H1 (cell line): ENCODE results near the gene LSM3.

ENCODE experiments used
- BRCA1 ChIP-seq: IDR thresholded peaks from 2 replicates; pipeline ENCODE4 v1.6.1; 2012; ENCODE audit warnings: low read depth, low read length, improper control_type of control experiment
- EZH2 ChIP-seq: fragments of 200-600 bp; sonication (generic); IDR thresholded peaks from 2 replicates; pipeline ENCODE4 v1.7.1; 2012; ENCODE audit warnings: low read depth, mild to moderate bottlenecking, moderate library complexity, low read length, inconsistent platforms; ENCODE audit not compliant: severe bottlenecking
- GABPA ChIP-seq: IDR thresholded peaks from 2 replicates; pipeline ENCODE4 v1.6.1; 2011; ENCODE audit warnings: mild to moderate bottlenecking, low read length, moderate library complexity, borderline replicate concordance; ENCODE audit not compliant: insufficient read depth
- HDAC2 ChIP-seq, 2 experiments: fragments of 300-600 bp in 1 of 2; sonication (generic) in 1 of 2; IDR thresholded peaks; 2 replicates each; pipeline ENCODE4 v1.6.1; 2011 to 2012; ENCODE audit warnings: low read depth in 2 of 2, low read length in 2 of 2, mild to moderate bottlenecking in 2 of 2, moderate library complexity in 2 of 2, borderline replicate concordance in 1 of 2, inconsistent platforms in 1 of 2
- JUND ChIP-seq: IDR thresholded peaks from 2 replicates; pipeline ENCODE4 v1.6.1; 2011; ENCODE audit warnings: mild to moderate bottlenecking, improper control_type of control experiment, low read length
- POLR2A ChIP-seq, 2 experiments: IDR thresholded peaks; 1 replicate in 1 of 2; 2 replicates in 1 of 2; pipeline ENCODE4 v1.6.1; 2011; ENCODE audit warnings: low read depth in 2 of 2, low read length in 2 of 2, mild to moderate bottlenecking in 2 of 2; ENCODE audit errors: control extremely low read depth in 1 of 2
- POLR2AphosphoS5 ChIP-seq: IDR thresholded peaks from 2 replicates; pipeline ENCODE4 v1.6.1; 2011; ENCODE audit warnings: low read depth, low read length
- RFX5 ChIP-seq: IDR thresholded peaks from 2 replicates; pipeline ENCODE4 v1.6.1; 2011; ENCODE audit warnings: low read depth, low read length, improper control_type of control experiment, borderline replicate concordance
- RXRA ChIP-seq: IDR thresholded peaks from 2 replicates; pipeline ENCODE4 v1.6.1; 2011; ENCODE audit warnings: low read depth, mild to moderate bottlenecking, low read length, moderate library complexity; ENCODE audit not compliant: insufficient read depth
- SUZ12 ChIP-seq: fragments of 200-600 bp; sonication (generic); IDR thresholded peaks from 2 replicates; pipeline ENCODE4 v1.6.1; 2012; ENCODE audit warnings: mild to moderate bottlenecking, inconsistent platforms, low read length, moderate library complexity, mixed read lengths
- TAF7 ChIP-seq: optimal IDR thresholded peaks from 2 replicates; pipeline ENCODE3; 2011; ENCODE audit warnings: low read depth, mild to moderate bottlenecking, inconsistent platforms, low read length, moderate library complexity, borderline replicate concordance
- TF ChIP-seq, protein P1 (sequence below), 3 experiments: IDR thresholded peaks; 1 replicate in 2 of 3; 2 replicates in 1 of 3; pipeline versions ENCODE4 v1.5.1 to v1.6.1; 2011; ENCODE audit warnings: low read length in 3 of 3, mild to moderate bottlenecking in 3 of 3, inconsistent platforms in 2 of 3, low read depth in 1 of 3, moderate library complexity in 1 of 3; ENCODE audit not compliant: insufficient read depth in 1 of 3; ENCODE audit errors: control extremely low read depth in 1 of 3

DNA sequence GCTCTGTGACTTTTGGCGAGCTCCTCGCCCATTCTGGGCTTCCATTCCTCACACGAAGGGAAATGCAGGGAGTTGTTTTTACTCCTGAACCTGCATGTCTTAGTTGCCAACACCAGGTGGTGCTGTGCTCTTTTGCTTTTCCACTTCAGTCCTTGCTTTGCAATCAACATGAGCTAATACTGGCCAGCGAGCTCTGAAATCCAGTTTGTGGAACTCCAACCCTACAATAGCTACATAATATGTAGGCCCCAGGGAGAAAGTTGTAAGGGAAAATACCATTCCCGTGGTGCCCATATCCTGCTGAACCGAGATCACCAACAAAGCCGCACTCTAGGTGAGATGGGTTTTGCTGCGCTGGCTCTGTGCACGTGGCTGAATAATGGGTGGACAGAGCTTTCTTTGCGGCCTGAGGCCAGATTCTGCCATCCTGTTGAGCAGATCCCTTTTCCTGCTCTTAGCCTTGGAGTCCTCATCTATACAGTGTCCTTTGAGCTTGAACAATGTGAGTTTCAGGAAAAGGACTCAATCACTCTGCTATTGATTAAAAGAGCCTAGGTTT, 25.0 kb downstream of the LSM3 start:
- TF ChIP-seq HDAC2 (IDR thresholded peaks at IDR 0.05; ENCODE audit: borderline replicate concordance in 1 of 2, low read depth in 2 of 2, low read length in 2 of 2) (no peak), TAF7 (no peak), JUND (no peak), POLR2A (IDR thresholded peaks at IDR 0.05; ENCODE audit: control extremely low read depth in 1 of 2, low read depth in 2 of 2, low read length in 2 of 2) (no peak), GABPA (no peak), POLR2AphosphoS5 (no peak), RFX5 (no peak), BRCA1 (no peak), SUZ12 (no peak), RXRA (no peak), EZH2 (no peak)
- TF ChIP-seq, protein P1, sequence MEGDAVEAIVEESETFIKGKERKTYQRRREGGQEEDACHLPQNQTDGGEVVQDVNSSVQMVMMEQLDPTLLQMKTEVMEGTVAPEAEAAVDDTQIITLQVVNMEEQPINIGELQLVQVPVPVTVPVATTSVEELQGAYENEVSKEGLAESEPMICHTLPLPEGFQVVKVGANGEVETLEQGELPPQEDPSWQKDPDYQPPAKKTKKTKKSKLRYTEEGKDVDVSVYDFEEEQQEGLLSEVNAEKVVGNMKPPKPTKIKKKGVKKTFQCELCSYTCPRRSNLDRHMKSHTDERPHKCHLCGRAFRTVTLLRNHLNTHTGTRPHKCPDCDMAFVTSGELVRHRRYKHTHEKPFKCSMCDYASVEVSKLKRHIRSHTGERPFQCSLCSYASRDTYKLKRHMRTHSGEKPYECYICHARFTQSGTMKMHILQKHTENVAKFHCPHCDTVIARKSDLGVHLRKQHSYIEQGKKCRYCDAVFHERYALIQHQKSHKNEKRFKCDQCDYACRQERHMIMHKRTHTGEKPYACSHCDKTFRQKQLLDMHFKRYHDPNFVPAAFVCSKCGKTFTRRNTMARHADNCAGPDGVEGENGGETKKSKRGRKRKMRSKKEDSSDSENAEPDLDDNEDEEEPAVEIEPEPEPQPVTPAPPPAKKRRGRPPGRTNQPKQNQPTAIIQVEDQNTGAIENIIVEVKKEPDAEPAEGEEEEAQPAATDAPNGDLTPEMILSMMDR (IDR thresholded peaks at IDR 0.05; ENCODE audit: control extremely low read depth in 1 of 3, insufficient read depth in 1 of 3, low read depth in 1 of 3, low read length in 3 of 3), result peak; percentile 46 to 96 (median 89)
